HT1080 (cell line): ENCODE results near the gene SLC35G6. TPM values are rescaled to one million over a fixed set of nuclear protein-coding genes. Genes with fewer than 3 reads are reported as not detected.
"Not testable (repeated sequence)": the region's sequence is repeated elsewhere in the genome, so short reads cannot be mapped to it uniquely, and the experiment has no call there.

ENCODE experiments used
- DNase-seq: peaks from one replicate; pipeline ENCODE4 v3.0.0-alpha.2; 2015; ENCODE audit warnings: low read depth
- polyA plus RNA-seq, 2 experiments: library from polyadenylated mRNA; depleted of rRNA; stranded (reverse); fragments of >200 nt; gene quantifications; 2 replicates each; pipeline ENCODE4 v1.2.3, GENCODE V29; 2015
- total RNA-seq: library from RNA; depleted of rRNA; stranded (reverse); fragments of >200 nt; shearing (Covaris generic); gene quantifications from 2 replicates; pipeline ENCODE4 v1.2.3, GENCODE V29; 2014; rRNA removed

SLC35G6 gene
- not detected in 2 replicates for total RNA-seq
- polyA plus RNA-seq (2015; cell fraction: cytosol; rRNA removed): not detected in 2 replicates
- not detected in 2 replicates for polyA plus RNA-seq (2015; cell fraction: nucleus; rRNA removed)

- DNase-seq: not testable (repeated sequence)
Measured at GRCh38 chr17:7481275-7481674, at the start of gene SLC35G6. Gene SLC35G6 (plus strand): TSS chr17:7481446. CDS start chr17:7481517, 71 bp downstream.

- DNase-seq: no peak
Measured at GRCh38 chr17:7432296-7432695, 49.0 kb upstream of the SLC35G6 start.

GRCh38 chr17:7435676-7436555 lies 45.3 kb upstream of the SLC35G6 start:
- no peak for DNase-seq

GRCh38 chr17:7436556-7437368 lies 44.5 kb upstream of the SLC35G6 start:
- DNase-seq: peak; percentile 68

- DNase-seq: no peak
Measured at GRCh38 chr17:7437369-7437863, 43.8 kb upstream of the SLC35G6 start.

- no peak for DNase-seq
Measured at GRCh38 chr17:7437950-7438614, 43.2 kb upstream of the SLC35G6 start.

- DNase-seq: no peak
Measured at GRCh38 chr17:7438656-7439460, 42.4 kb upstream of the SLC35G6 start.

GRCh38 chr17:7439462-7440112 lies 41.7 kb upstream of the SLC35G6 start, which contains the start of gene FGF11:
Gene FGF11 (plus strand): TSS chr17:7439512. CDS start chr17:7439621, 109 bp downstream.
- DNase-seq: no peak

- DNase-seq: no peak
Measured at GRCh38 chr17:7440113-7440833, 41.0 kb upstream of the SLC35G6 start.

GRCh38 chr17:7440834-7441195 lies 40.4 kb upstream of the SLC35G6 start:
- DNase-seq: peak; percentile 29

- DNase-seq: no peak
Measured at GRCh38 chr17:7441266-7441665, 40.0 kb upstream of the SLC35G6 start.

- no peak for DNase-seq
Measured at GRCh38 chr17:7442142-7442541, 39.1 kb upstream of the SLC35G6 start.

- no peak for DNase-seq
Measured at GRCh38 chr17:7443499-7444485, 37.5 kb upstream of the SLC35G6 start.

- no peak for DNase-seq
Measured at GRCh38 chr17:7444682-7445618, 36.3 kb upstream of the SLC35G6 start, which contains the start of gene CHRNB1. Gene CHRNB1 (plus strand): TSS chr17:7445061. CDS start chr17:7445128, 67 bp downstream.

GRCh38 chr17:7445619-7445968 lies 35.7 kb upstream of the SLC35G6 start:
- no peak for DNase-seq

- no peak for DNase-seq
Measured at GRCh38 chr17:7448461-7448860, 32.8 kb upstream of the SLC35G6 start.
